ENCODE results near the gene SLC2A10. TPM values are rescaled to one million over a fixed set of nuclear protein-coding genes. Genes with fewer than 3 reads are reported as not detected.

SLC2A10 gene
- total RNA-seq, 1 donor from 2014 or later = 19.4 TPM

GRCh38 chr20:46666306-46666705 lies 43.1 kb upstream of the SLC2A10 start:
- DNase-seq (ENCODE audit: low spot score) = no peak

GRCh38 chr20:46666818-46667515 lies 42.5 kb upstream of the SLC2A10 start:
- no peaks in the 10 kb centered on the region for H3K27me3 Mint-ChIP-seq (ENCODE audit: unreplicated experiment)
- H3K4me1 Mint-ChIP-seq (ENCODE audit: unreplicated experiment) = no peaks in the 10 kb centered on the region
- no peaks in the 10 kb centered on the region for H3K9me3 Mint-ChIP-seq (ENCODE audit: unreplicated experiment)
- no peak overlapping the region for H3K4me3 Mint-ChIP-seq (ENCODE audit: unreplicated experiment)
- no peak for DNase-seq (ENCODE audit: low spot score)
- peaks cover 11% of the 10 kb centered on the region for H3K36me3 Mint-ChIP-seq (ENCODE audit: low read depth, unreplicated experiment)
- TF ChIP-seq CTCF (IDR thresholded peaks at IDR 0.05; ENCODE audit: unreplicated experiment) = no peak
- no peak overlapping the region for H3K27ac Mint-ChIP-seq (ENCODE audit: unreplicated experiment)

More at GRCh38 chr20:46666306-46666705, 43.1 kb upstream of the SLC2A10 start:
- Mint-ChIP-seq H3K4me3 (ENCODE audit: unreplicated experiment) (no peak overlapping the region), H3K4me1 (ENCODE audit: unreplicated experiment) (no peaks in the 10 kb centered on the region), H3K9me3 (ENCODE audit: unreplicated experiment) (no peaks in the 10 kb centered on the region), H3K27me3 (ENCODE audit: unreplicated experiment) (no peaks in the 10 kb centered on the region), H3K36me3 (ENCODE audit: low read depth, unreplicated experiment) (peaks cover 9% of the 10 kb centered on the region), H3K27ac (ENCODE audit: unreplicated experiment) (no peak overlapping the region)
- no peak for TF ChIP-seq CTCF (IDR thresholded peaks at IDR 0.05; ENCODE audit: unreplicated experiment)

- Mint-ChIP-seq H3K4me1 (ENCODE audit: unreplicated experiment) (no peaks in the 10 kb centered on the region), H3K27me3 (ENCODE audit: unreplicated experiment) (peaks cover 1% of the 10 kb centered on the region), H3K27ac (ENCODE audit: unreplicated experiment) (no peak overlapping the region), H3K36me3 (ENCODE audit: low read depth, unreplicated experiment) (peaks cover 11% of the 10 kb centered on the region), H3K9me3 (ENCODE audit: unreplicated experiment) (no peaks in the 10 kb centered on the region), H3K4me3 (ENCODE audit: unreplicated experiment) (no peak overlapping the region)
- no peak for DNase-seq (ENCODE audit: low spot score)
- no peak for TF ChIP-seq CTCF (IDR thresholded peaks at IDR 0.05; ENCODE audit: unreplicated experiment)
Observed at GRCh38 chr20:46670228-46670584, 39.2 kb upstream of the SLC2A10 start.

GRCh38 chr20:46670585-46671584 lies 38.6 kb upstream of the SLC2A10 start:
- Mint-ChIP-seq H3K27ac (ENCODE audit: unreplicated experiment) (no peak overlapping the region), H3K36me3 (ENCODE audit: low read depth, unreplicated experiment) (peaks cover 11% of the 10 kb centered on the region), H3K4me3 (ENCODE audit: unreplicated experiment) (no peak overlapping the region), H3K27me3 (ENCODE audit: unreplicated experiment) (peaks cover 1% of the 10 kb centered on the region), H3K9me3 (ENCODE audit: unreplicated experiment) (no peaks in the 10 kb centered on the region), H3K4me1 (ENCODE audit: unreplicated experiment) (no peaks in the 10 kb centered on the region)
- no peak for DNase-seq (ENCODE audit: low spot score)
- no peak for TF ChIP-seq CTCF (IDR thresholded peaks at IDR 0.05; ENCODE audit: unreplicated experiment)

Data from endothelial cell (in vitro differentiated cells).